ENCODE data around the gene LRRN4CL. TPM values are rescaled to one million over a fixed set of nuclear protein-coding genes. Genes with fewer than 3 reads are reported as not detected.

Gene LRRN4CL
- total and polyA plus RNA-seq, 2 of the 8 experiments (the other 6 are each of a cell fraction or from before 2014, with no cell fraction given), result 0.05 to 0.26 TPM

- TF ChIP-seq TBP (IDR thresholded peaks at IDR 0.05; ENCODE audit: low read depth, low read length) (peak; percentile 68; the same call in 1 of the 2 replicates), POLR2A (IDR thresholded peaks at IDR 0.05; ENCODE audit: control extremely low read depth in 1 of 2, low read depth in 2 of 2, low read length in 2 of 2) (no peak), YY1 (IDR thresholded peaks at IDR 0.05; ENCODE audit: low read depth, low read length) (peak; percentile 81)
Observed at GRCh38 chr11:62707277-62707861, 18.0 kb upstream of the LRRN4CL start, which contains the start of the genes BSCL2 and GNG3 (continued).

Data from H1 (cell line).